HL-60 (cell line): ENCODE data around the gene LAMTOR1.

ENCODE experiments used
- DNase-seq, 2 experiments: peaks; one replicate each; pipeline ENCODE4 v3.0.0-alpha.2; 2010 to 2020; ENCODE audit warnings: low read depth in 1 of 2, low spot score in 1 of 2
- H3K27ac ChIP-seq: fragments of 250-450 bp; sonication (Bioruptor Pico); replicated peaks from 2 replicates; pipeline ENCODE4 v1.5.1; 2020; ENCODE audit warnings: mild to moderate bottlenecking, moderate library complexity
- H3K27me3 ChIP-seq: fragments of 250-450 bp; sonication (Bioruptor Pico); 2 replicates; pipeline ENCODE4 v1.5.1; 2021; ENCODE audit warnings: mild to moderate bottlenecking, moderate library complexity; ENCODE audit not compliant: insufficient read depth, poor library complexity, severe bottlenecking
- H3K4me3 ChIP-seq: replicated peaks from 2 replicates; pipeline ENCODE4 v1.5.1; 2011; ENCODE audit warnings: mild to moderate bottlenecking, control low read depth, low read length; ENCODE audit not compliant: insufficient read depth
- GABPA ChIP-seq: IDR thresholded peaks from 2 replicates; pipeline ENCODE4 v1.6.1; 2012; ENCODE audit warnings: low read depth
- POLR2AphosphoS5 ChIP-seq: IDR thresholded peaks from 2 replicates; pipeline ENCODE4 v1.6.1; 2012; ENCODE audit warnings: low read depth
- SPI1 ChIP-seq: IDR thresholded peaks from 2 replicates; pipeline ENCODE4 v1.6.1; 2012; ENCODE audit warnings: low read depth, mild to moderate bottlenecking, borderline replicate concordance
- TF ChIP-seq, protein P1 (sequence below): IDR thresholded peaks from one replicate; pipeline ENCODE4 v1.5.1; 2011; ENCODE audit warnings: low read length, control low read depth, inconsistent platforms; ENCODE audit not compliant: insufficient read depth
- TF ChIP-seq, protein P2 (sequence below): IDR thresholded peaks from 2 replicates; pipeline ENCODE4 v1.6.1; 2012; ENCODE audit warnings: low read depth; ENCODE audit not compliant: insufficient replicate concordance

Gene LAMTOR1

DNA sequence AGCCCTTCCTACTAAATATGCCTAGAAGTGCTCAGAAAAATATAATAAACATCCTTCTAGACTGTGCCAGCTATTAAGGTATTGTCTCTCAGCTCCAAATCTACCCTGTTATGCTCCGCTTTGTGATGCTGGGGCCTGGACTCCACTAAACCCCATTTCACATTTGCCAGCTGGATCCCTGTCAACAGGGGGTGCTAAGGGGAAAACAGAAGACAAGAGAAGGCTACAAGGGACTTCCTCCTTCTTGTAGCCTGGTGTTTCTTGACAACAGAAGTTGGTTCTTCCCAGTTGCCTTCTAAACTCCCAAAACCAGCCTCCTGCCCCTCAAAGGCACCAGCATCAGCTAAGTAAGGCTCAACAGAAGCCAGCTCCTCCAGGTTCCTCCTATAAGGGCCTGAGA is 28.0 kb downstream of the LAMTOR1 start:
- peak in 1 of 2 experiments; percentile 82 for DNase-seq
- Histone ChIP-seq H3K27ac (peak overlapping the region; percentile 56), H3K27me3 (no peaks in the 10 kb centered on the region), H3K4me3 (no peak overlapping the region)
- TF ChIP-seq, protein P1, sequence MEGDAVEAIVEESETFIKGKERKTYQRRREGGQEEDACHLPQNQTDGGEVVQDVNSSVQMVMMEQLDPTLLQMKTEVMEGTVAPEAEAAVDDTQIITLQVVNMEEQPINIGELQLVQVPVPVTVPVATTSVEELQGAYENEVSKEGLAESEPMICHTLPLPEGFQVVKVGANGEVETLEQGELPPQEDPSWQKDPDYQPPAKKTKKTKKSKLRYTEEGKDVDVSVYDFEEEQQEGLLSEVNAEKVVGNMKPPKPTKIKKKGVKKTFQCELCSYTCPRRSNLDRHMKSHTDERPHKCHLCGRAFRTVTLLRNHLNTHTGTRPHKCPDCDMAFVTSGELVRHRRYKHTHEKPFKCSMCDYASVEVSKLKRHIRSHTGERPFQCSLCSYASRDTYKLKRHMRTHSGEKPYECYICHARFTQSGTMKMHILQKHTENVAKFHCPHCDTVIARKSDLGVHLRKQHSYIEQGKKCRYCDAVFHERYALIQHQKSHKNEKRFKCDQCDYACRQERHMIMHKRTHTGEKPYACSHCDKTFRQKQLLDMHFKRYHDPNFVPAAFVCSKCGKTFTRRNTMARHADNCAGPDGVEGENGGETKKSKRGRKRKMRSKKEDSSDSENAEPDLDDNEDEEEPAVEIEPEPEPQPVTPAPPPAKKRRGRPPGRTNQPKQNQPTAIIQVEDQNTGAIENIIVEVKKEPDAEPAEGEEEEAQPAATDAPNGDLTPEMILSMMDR, result peak; percentile 47
- TF ChIP-seq POLR2AphosphoS5, result no peak
- TF ChIP-seq SPI1, result peak; percentile 88
- TF ChIP-seq, protein P2, sequence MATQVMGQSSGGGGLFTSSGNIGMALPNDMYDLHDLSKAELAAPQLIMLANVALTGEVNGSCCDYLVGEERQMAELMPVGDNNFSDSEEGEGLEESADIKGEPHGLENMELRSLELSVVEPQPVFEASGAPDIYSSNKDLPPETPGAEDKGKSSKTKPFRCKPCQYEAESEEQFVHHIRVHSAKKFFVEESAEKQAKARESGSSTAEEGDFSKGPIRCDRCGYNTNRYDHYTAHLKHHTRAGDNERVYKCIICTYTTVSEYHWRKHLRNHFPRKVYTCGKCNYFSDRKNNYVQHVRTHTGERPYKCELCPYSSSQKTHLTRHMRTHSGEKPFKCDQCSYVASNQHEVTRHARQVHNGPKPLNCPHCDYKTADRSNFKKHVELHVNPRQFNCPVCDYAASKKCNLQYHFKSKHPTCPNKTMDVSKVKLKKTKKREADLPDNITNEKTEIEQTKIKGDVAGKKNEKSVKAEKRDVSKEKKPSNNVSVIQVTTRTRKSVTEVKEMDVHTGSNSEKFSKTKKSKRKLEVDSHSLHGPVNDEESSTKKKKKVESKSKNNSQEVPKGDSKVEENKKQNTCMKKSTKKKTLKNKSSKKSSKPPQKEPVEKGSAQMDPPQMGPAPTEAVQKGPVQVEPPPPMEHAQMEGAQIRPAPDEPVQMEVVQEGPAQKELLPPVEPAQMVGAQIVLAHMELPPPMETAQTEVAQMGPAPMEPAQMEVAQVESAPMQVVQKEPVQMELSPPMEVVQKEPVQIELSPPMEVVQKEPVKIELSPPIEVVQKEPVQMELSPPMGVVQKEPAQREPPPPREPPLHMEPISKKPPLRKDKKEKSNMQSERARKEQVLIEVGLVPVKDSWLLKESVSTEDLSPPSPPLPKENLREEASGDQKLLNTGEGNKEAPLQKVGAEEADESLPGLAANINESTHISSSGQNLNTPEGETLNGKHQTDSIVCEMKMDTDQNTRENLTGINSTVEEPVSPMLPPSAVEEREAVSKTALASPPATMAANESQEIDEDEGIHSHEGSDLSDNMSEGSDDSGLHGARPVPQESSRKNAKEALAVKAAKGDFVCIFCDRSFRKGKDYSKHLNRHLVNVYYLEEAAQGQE, result no peak
- TF ChIP-seq GABPA, result no peak

DNA sequence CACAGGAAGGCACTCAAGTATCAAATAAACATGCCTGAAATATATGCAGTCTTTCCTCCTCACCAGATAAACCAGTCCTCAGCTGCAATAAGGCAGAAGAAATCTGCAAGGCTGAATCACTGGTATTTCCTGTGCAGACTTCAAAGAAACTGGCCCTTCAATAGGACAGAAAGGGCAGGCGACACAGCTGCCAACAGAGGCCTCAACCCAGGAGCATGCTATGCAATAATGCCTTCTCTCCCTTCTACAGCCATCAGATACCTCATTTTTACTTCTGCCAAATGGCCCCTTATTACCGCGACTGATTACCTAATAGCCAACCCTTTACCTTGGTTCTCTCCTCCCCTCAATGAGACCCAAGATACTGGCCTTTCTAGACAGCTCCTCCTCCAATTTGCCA is 30.7 kb downstream of the LAMTOR1 start:
- Histone ChIP-seq H3K4me3 (no peak overlapping the region), H3K27me3 (no peaks in the 10 kb centered on the region), H3K27ac (no peak overlapping the region)
- DNase-seq, result no peak
- TF ChIP-seq POLR2AphosphoS5 (no peak), GABPA (no peak), SPI1 (no peak)
- TF ChIP-seq, protein P1, result no peak
- TF ChIP-seq, protein P2, result no peak

DNA sequence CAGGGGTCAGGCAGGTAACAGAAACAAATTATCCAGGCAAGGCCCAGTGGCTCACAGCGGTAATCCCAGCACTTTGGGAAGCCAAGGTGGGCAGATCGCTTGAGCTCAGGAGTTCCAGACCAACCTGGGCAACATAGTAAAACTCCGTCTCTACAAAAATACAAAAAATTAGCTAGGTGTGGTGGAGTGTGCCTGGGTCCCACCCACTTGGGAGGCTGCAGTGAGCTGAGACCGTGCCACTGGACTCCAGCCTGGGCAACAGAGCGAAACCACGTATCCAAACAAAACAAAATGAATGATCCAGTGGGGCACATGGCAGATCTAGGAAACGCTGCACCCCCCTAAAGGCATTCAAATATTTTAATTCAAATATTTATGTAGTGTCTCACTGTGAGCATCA is 32.6 kb downstream of the LAMTOR1 start:
- DNase-seq, result no peak
- TF ChIP-seq SPI1 (no peak), POLR2AphosphoS5 (no peak), GABPA (no peak)
- TF ChIP-seq, protein P1, result no peak
- TF ChIP-seq, protein P2, result no peak
- no peak overlapping the region for H3K4me3 ChIP-seq
- peak overlapping the region; percentile 54 for H3K27ac ChIP-seq
- no peaks in the 10 kb centered on the region for H3K27me3 ChIP-seq
